ENCODE measurements around the gene CASS4.

DNA sequence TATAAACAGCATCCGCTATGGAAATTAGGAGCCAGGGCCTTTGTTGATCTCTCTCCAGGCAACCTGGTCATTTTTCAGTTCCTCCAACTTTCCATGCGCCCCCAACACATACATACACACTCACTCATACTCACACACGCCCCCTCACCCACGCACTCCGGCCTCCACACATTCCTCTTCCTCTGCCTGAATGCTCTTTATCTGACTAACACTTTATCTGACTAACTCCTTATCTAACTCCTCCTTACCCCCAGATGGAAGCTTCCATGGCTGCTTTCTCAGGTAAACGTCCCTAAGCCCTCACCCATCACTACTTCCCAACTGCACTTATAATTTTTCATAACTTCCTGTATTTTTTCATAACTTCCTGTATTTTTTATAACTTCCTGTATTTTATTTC is 17.4 kb downstream of the CASS4 start:
- TF ChIP-seq POLR2AphosphoS5 (IDR thresholded peaks at IDR 0.05; ENCODE audit: insufficient read depth, low read depth, low read length) (no peak), POLR2A (IDR thresholded peaks at IDR 0.05; ENCODE audit: low read depth, low read length) (no peak), EZH2 (IDR thresholded peaks at IDR 0.05; ENCODE audit: borderline replicate concordance, low read depth, low read length, severe bottlenecking) (no peak), MYC (IDR thresholded peaks at IDR 0.05; ENCODE audit: low read depth, low read length) (no peak), FOS (IDR thresholded peaks at IDR 0.05; ENCODE audit: borderline replicate concordance, insufficient read depth, low read length) (no peak), JUN (IDR thresholded peaks at IDR 0.05; ENCODE audit: borderline replicate concordance, insufficient read depth, insufficient read length, low read depth) (no peak)
- TF ChIP-seq, protein P1, sequence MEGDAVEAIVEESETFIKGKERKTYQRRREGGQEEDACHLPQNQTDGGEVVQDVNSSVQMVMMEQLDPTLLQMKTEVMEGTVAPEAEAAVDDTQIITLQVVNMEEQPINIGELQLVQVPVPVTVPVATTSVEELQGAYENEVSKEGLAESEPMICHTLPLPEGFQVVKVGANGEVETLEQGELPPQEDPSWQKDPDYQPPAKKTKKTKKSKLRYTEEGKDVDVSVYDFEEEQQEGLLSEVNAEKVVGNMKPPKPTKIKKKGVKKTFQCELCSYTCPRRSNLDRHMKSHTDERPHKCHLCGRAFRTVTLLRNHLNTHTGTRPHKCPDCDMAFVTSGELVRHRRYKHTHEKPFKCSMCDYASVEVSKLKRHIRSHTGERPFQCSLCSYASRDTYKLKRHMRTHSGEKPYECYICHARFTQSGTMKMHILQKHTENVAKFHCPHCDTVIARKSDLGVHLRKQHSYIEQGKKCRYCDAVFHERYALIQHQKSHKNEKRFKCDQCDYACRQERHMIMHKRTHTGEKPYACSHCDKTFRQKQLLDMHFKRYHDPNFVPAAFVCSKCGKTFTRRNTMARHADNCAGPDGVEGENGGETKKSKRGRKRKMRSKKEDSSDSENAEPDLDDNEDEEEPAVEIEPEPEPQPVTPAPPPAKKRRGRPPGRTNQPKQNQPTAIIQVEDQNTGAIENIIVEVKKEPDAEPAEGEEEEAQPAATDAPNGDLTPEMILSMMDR (IDR thresholded peaks at IDR 0.05; ENCODE audit: extremely low read depth in 1 of 2, insufficient read depth in 1 of 2, low read depth in 1 of 2, low read length in 2 of 2) = no peak
- TF ChIP-seq, protein P2, sequence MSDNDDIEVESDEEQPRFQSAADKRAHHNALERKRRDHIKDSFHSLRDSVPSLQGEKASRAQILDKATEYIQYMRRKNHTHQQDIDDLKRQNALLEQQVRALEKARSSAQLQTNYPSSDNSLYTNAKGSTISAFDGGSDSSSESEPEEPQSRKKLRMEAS (IDR thresholded peaks at IDR 0.05; ENCODE audit: insufficient read depth, insufficient read length) = no peak
